Right forelimb (tissue), 1 donor: ENCODE measurements around the gene ARL5A.
"Not testable (repeated sequence)": the region's sequence is repeated elsewhere in the genome, so short reads cannot be mapped to it uniquely, and the experiment has no call there.

ENCODE experiments used
- DNase-seq: peaks from one replicate; pipeline ENCODE4 v3.0.0-alpha.2; 2018

The ARL5A gene, protein sequence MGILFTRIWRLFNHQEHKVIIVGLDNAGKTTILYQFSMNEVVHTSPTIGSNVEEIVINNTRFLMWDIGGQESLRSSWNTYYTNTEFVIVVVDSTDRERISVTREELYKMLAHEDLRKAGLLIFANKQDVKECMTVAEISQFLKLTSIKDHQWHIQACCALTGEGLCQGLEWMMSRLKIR

DNA sequence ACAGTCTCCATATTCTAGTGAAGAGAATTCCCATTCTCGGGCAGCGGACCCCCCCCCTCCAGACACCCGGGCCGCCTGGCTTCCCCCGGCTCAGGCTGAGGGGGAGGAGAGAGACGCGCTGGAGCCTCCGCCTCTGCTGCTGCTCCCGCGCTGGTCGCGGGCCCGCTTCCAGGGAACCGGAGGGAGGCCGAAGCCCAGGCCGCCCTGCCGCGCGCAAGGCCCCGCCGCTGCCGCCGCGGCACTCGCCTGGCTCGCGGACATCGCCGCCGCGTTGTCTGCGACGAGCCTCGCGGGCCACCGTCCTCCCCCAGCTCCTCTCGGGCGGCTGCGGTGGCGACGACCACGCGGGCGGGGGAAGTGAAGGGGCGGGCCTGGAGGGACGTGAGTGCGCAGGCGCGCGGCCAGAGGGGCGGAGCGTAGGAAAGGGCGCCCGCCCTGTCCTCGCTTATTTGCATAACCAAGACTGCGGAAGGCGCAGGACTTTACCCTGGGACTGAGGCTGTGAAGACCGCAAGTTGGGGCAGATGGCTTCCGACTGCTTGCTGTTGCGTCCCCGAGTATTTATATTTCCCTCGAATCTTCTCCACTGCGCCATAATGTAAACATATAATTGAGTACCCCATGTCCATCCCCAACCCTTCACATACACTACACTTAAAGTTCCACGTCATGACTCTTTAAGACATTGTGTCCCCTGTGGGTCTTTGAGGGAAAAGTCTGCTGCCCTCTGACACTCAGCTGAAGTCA is at the start of gene ARL5A:
Gene ARL5A (minus strand): TSS at position 279 of the 747 bp plus-strand sequence. CDS start 245 bp downstream, at position 34.
- DNase-seq: peak; percentile 96

DNA sequence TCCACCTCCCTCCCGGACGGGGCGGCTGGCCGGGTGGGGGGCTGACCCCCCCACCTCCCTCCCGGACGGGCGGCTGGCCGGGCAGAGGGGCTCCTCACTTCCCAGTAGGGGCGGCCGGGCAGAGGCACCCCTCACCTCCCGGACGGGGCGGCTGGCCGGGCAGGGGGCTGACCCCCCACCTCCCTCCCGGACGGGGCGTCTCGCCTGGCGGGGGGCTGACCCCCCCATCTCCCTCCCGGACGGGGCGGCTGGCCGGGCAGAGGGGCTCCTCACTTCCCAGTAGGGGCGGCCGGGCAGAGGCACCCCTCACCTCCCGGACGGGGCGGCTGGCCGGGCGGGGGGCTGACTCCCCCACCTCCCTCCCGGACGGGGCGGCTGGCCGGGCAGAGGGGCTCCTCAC is 47.4 kb upstream of the ARL5A start:
- DNase-seq: not testable (repeated sequence)

DNA sequence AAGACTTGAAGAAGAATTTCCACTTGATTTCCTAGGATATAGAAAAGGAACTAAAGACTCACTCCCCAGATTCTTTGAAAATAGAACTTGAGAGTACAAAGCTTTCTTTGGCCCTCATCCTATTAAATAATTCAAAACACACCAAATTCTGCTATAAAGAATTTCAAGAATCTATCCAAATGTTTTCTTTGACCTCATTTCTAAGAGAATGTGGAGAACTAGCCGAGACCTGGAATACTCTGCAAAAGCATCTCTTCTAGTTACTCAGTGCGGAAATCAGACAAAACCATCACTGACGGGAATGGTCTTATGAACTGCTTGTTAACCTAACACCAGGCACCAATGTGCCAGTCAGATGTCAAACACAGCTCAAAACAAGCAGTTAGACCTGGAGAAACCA is 44.2 kb upstream of the ARL5A start:
- DNase-seq: no peak

DNA sequence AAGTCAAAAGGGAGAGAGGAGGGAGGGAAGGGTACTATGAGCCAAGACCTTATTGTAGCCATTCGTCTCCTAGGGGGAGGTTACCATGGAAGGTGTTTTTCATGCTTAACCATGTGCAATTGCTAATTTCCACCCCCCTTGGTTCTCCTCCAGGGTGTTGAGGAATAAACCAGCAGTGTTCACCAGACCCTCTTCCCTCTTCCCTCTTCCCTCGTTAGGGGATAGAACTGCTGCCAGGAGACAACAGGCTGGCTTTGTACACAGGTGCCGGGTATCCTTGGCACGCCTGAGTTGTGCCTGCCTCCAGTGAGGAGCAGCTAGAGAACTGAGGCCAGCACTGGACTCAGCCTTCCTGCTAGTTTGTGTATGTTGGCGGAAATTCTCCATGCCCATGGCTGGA is 41.1 kb upstream of the ARL5A start:
- DNase-seq: no peak

DNA sequence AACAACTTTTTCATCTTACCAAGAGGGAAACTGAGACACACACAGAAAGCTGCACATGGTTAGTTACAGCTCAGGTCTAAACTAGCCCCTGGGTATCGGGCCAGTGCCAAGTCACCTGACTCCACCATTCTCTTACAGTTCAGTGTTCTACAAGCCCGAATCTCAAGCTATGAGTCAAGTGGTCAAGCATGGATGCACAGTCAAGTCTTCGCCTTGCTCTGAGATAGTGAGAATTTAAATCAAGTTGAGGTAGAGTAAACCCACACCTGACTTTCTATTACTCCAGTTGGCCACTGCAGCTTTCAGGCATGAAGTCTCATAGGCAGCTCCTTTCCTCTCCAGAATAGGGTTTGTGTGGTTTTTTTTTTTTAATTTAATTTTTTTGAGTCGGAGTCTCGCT is 34.5 kb upstream of the ARL5A start:
- DNase-seq: no peak

DNA sequence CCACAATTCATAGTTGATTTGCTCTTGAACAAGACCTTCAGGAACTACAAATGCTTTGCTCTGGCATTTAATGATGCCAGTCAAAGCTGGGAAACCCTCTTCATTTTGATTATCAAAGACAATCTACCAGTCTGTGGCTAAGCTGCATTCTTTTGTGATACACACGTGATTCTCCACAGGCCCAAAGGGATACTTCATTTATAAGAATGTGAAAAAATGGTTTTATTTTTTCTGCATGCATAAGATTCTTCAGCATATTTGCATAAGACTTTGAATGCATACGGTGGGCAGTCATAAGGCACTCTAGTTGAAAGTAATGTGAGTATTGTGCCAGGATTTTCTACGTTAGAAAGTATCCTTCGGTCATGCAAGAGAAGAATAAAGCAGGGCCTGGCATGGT is 33.0 kb upstream of the ARL5A start:
- DNase-seq: no peak

DNA sequence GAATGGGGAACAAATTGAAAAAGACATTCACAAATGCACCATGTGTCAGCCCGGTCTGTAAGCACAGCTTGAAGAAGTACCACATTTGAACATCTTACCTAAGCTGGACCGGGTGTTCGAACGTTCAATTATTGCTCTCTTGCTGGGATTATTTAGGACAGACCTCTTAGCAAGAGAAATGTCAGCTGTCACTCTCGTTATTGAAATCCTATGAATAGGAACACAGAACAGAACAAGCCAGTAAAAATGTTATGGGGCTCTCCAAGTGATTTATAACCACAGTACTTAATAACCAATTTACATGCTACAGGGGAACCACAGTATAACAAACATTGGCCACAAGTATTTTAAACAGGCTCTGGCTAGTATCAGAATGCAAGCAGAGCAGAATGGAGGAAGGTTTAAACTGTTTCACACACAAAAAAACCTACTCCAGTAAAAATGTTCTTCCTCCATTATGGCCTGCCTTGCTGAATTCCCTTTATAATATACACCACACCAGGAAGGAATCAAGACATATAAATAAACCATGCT is 32.5 kb upstream of the ARL5A start:
- no peak for DNase-seq

DNA sequence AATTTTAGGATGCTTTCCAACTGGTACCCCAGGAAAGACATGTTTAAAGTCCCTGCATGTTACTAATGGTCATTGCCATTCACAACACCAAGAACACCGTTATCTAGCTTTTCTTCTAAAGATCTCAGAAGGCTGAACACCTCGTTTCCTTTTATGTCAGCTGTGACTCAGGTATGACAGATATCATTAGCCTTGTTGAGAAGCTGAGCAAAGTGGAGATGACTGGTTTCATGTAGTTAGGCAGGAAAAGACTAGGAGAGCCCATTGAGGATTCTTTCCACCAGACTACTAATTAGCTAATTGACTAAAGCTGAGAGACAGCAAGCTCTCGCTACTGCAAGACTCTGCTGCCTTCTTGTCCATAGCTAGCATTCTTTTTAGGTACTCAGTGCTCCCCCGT is 32.0 kb upstream of the ARL5A start:
- DNase-seq: no peak

DNA sequence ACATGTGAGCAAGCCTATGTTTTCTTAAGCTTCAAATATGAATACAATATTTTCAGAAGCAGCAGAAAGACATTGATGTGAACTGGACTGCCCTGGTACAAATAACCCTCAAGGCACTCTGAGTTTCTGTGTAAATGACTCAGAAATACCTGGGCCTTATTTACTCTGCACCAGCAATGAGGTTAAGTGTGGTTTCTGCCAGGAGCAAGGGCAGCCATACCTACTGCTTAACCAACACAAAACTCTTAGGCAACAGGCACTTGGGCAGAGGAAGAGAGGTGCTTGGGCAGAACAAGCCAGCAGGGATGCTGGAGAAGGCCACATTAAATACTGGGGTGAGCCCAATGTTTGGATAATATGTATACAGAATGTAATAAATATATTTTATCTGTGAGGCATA is 29.4 kb upstream of the ARL5A start:
- no peak for DNase-seq

DNA sequence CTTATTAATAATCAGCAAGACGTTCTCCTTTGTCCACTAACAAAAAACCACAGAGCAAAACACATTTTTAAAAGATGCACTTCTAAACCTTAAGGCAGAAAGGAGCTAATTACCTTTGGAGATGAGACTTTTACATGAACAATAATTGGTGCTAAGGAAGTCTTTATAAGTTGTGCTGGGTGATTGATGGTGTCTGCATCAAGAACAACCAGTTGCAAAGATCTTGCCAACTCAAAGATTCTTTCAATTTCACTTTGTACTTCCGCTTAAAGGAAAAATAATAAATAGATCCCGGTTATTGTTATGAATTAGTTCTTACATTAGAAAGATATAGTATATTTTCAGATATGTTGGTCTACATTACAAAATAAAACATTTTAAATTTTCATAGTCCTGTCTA is 26.9 kb upstream of the ARL5A start:
- no peak for DNase-seq

DNA sequence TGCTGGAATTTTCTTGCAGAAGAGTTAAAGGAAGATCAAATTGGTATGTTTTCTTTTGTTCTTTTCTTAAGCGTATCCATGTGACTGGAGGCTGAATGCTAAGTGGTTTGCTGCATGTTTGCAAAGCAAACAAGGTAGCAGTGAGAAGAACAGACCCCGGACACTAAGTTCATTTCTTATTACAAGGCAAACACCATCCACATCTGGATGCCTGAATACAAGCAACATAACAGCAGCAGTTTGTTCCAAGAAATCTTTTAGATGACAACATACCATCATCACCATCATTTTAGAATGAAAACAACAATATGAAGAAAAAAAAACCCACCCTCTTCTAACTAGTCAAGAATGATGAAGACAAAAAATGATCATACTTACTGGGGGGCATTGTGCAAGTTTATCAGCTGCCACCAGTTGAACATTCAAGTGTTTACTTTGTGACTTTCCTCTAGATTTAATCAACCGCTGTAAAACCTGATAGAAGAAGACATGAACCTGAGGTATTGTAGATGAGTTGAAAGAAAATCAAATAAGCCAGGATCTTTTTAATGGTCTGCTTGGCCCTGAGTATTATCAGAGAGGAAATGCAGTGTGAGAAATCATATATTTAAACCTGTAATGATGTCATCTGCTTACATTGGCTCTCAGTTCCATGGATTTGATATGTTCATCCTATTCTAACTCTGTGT is 25.0 kb upstream of the ARL5A start:
- DNase-seq: no peak

DNA sequence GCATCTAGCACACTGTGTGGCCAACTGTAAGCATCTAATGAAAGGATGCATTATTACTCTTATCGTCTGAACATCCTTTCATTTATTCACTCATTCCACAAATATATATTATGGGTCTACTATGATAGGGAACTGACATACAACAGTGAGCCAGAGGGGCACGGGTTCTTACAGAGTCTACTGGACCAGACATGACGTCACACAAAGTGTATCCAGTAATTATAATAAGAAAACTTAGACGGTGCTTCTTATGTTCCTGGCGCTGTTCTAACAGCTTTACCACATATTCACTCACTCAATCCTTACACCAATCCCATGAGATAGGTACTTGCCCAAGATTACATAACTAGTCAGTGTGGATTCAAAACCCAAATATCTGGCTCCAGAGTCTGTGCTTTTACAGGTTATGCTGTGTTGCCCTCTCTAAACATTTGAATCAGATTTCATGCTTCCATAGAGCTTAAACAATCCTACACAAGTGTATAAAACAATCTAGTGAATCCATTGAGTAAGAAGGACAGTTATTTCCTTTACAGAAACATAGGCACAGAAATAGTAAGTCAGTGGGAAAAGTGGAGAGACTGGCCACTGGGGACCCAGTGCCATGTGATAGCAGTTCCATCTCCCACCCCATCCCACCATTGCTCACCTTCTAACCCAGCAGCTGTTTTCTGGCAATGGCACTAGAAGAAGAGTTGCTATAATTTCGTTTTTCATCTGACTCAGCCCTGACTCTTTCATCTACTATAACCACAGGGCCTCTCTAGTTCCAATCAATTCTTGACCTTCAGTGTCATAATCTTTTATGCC is 24.2 kb upstream of the ARL5A start:
- no peak for DNase-seq

DNA sequence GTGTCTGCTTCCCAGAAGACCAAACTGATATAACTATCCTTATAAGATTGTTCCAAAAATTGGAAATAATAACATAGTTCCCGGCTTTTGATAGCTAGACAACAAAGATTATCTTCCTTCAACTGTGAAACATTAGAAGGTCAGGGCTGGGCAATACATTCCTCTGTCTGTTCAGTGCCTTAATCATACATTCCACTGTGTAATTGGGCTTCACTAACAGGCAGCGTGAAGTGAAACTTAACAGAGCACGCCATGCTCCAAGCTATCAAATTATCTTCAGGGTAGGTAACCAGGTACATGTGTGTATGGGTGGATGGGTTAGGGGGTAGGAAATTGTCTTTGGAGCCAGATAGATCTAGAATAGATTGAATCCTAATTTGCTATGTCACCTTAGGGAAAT is 23.5 kb upstream of the ARL5A start:
- DNase-seq: no peak

DNA sequence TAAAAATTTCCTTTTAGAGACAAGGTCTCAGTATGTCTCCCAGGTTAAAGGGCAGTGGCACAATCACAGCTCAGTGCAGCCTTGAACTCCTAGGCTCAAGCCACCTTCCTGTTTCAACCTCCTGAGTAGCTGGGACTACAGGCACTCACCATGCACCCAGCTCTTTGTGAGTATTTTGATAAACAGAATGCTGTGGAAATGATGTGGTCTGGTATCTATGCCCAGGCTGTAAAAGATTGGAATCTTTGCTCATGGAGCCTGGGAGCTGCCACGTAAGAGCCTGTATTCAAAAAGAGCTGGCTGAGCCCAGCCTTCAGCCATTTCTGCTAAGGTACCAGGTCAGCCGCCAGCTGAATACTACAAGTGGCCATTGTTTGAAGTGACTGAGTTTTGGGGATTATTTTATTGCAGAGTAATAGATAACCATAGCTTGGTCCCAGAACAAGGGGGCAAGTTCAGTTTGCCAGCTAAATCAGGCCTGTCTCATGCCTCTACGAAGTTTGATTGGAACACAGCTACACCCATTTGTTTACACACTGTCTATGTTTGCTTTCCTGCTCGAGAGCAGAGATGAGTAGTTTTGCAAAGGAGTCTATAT is 21.3 kb upstream of the ARL5A start:
- no peak for DNase-seq

DNA sequence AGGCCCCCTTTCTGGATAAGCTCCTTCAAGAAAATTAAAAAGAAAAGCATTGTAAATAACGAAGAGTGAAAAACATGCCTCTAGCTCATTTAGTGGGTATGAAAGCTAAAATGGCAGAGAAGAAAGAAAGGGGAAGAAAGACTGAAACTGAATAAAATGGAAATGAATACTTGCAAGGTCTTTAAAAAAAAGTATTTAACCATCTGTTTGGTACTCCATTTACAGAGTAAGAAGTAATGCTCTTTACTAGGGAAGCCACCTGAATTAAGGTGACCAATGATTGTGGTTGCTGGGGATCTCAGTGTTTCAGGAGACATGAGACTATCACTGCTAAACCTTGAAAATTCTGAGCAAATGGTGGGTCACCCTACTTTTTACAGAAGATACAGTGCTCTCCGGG is 17.7 kb upstream of the ARL5A start:
- no peak for DNase-seq

DNA sequence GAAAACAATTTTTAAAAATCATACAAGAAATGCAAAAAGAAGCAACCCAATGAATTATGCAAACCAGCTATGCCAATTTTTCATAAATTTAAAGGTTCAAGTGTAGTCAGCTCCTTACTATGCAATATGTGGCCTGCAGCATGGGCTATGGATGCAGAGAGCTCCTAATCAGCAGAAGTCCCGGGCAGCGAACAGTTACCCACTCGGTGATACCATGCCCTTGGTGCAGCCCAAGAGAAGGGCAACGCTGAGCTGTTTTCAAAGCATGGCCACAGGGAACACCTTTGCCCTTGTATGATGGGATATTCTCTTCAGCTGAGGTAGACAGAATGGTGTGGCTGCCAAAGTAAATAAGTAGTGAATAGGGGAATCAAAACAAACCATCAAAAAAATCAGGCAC is 17.3 kb upstream of the ARL5A start:
- DNase-seq: no peak

DNA sequence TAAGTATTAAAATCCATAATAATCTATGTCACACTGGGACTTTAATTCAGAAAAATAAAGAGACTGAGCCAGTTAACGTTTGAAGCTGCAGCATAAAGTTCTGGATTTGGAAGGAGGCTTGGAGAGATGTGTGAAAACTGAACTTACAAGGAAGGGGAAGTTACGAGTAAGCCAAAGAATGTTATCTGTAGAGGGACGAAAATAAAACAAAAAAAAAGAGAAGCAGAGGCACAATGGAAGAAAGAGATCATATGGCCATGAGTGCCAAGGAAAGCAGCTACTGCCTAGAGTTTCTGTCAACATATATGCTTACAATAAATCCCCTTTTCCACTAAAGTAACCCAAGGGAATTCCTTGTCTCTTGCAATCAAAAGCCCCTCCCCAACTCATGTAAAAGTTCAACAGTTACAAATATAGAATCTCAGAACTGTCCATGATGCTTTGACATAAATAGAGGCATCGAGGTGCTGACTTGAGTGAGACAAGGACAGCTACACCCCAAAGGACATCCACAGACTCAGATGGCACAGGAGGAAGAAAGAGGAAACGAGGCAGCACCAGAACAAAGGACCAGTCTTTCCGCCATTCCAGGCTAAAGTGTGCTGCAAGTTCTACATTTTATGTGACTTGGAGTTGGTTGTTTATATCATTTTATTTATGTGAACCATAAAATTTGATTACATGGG is 16.1 kb upstream of the ARL5A start:
- no peak for DNase-seq

DNA sequence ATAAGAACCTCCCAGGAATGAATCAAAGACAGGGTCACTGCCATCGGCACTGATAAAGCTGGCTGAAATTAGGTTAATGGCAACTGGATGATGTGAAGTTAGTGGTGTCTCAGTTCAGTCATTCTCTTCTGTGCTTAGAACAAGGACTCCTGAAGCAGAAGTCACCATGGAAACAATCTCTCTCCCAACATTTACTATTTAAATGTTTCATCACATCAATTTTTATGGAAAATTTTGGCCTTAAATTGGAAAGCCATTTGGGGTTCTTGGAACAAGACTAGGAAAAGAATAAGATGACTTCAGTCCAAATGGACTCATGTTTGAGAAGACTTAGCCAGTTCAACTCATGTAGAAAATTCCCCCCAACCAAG is 15.5 kb upstream of the ARL5A start:
- DNase-seq: no peak

DNA sequence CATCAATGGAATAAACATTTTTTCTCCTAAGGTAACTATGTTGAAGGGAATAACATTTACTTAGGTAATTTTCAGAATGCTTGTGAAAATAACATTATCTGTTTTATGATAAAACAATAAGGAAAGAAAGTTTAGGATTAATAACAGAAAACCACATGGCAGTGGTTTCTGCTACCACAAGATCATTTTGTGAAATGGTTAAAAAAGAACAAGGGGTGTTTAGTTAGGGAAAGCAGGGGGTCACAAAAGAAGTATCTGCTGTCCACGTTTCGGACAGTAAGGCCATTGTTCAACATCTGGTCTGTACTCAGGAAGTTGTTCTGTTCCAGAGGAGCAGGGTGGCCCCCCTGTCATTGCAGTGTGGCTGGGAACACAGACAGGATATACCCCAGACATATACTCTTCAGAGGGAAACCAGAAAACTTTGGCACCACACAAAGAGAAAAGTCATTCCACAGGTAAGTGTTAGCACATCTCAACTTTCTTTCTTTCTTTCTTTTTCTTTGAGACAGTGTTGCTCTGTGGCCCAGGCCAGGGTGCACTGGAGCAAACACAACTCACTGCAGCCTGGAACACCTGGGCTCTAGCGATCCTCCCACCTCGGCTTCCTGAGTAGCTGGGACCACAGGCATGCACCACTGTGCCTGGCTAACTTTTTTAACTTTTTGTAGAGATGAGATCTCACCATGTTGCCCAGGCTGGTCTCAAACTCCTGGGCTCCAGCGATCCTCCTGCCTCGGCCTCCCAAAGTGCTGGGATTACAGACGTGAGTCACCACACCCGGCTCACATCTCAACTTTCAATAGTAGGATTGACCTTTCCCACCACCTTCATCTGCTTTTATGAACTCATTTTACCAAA is 14.8 kb upstream of the ARL5A start:
- DNase-seq: no peak

DNA sequence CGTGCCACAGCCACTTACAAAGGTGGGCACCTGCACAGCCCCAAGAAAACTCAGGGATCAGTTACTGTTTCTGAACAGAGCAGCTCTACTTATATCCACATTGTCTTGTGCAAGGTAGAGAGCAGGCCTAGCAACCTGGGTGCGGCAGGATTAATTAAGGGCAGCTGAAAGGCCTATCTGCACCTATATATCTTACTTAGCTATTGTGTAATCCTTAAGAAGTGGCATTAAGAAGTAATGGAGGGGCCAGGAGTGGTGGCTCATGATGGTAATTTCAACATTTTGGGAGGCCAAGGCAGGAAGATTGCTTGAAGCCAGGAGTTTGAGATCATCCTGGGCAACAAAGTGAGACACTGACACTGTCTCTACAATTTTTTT is 12.8 kb upstream of the ARL5A start:
- no peak for DNase-seq
